Measurements from ENCODE around the gene IYD.

Gene IYD

GRCh38 chr6:150336299-150336698 lies 32.5 kb upstream of the IYD start:
- TF ChIP-seq, protein P1, sequence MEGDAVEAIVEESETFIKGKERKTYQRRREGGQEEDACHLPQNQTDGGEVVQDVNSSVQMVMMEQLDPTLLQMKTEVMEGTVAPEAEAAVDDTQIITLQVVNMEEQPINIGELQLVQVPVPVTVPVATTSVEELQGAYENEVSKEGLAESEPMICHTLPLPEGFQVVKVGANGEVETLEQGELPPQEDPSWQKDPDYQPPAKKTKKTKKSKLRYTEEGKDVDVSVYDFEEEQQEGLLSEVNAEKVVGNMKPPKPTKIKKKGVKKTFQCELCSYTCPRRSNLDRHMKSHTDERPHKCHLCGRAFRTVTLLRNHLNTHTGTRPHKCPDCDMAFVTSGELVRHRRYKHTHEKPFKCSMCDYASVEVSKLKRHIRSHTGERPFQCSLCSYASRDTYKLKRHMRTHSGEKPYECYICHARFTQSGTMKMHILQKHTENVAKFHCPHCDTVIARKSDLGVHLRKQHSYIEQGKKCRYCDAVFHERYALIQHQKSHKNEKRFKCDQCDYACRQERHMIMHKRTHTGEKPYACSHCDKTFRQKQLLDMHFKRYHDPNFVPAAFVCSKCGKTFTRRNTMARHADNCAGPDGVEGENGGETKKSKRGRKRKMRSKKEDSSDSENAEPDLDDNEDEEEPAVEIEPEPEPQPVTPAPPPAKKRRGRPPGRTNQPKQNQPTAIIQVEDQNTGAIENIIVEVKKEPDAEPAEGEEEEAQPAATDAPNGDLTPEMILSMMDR (IDR thresholded peaks at IDR 0.05; ENCODE audit: low read depth, low read length), result no peak
- no peak overlapping the region for H3K4me3 ChIP-seq (ENCODE audit: low read depth, low read length)

DNA sequence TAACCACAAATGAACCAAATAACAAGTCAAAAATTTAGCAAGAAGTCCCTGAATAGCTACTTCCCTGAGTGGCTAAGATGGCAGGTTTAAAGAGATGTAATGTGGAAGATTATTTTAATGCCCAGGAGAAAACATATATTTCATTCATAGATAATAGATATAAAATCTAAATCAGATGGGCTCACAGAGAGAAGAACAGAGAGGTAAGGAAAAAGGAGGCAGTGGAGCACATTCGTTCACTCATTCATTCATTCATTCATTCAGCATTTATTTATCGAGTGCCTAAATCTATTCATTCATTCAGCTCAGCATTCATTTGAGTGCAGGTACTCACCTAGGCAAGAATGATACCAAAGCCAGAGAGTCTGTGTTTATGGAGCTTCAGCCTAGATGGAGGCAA lies 32.1 kb upstream of the IYD start:
- TF ChIP-seq, protein P1 (IDR thresholded peaks at IDR 0.05; ENCODE audit: low read depth, low read length), result no peak
- no peak overlapping the region for H3K4me3 ChIP-seq (ENCODE audit: low read depth, low read length)

- TF ChIP-seq, protein P1 (IDR thresholded peaks at IDR 0.05; ENCODE audit: low read depth, low read length), result no peak
- H3K4me3 ChIP-seq (ENCODE audit: low read depth, low read length), result no peak overlapping the region
These were observed 26.7 kb upstream of the IYD start for GRCh38 chr6:150342126-150342525.

DNA sequence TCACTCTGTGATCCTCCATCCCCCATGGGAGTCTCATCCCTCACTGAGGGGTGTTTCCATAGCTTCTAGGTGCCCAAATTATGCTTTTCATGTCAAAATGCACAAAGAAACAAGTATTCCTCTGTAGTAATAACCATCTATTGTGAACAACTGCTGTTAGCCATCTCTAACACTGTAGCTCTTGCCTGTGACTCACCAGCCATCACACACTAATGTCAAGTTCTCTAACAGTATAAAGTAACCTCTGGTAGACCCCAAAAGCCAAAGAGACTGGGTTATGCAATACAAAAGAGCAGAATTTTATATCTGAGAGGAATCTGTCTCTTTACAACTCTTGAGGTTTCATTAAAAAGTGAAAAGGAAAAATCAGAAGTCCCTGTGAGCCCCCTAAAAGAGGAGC lies 25.4 kb upstream of the IYD start:
- TF ChIP-seq, protein P1 (IDR thresholded peaks at IDR 0.05; ENCODE audit: low read depth, low read length), result no peak
- H3K4me3 ChIP-seq (ENCODE audit: low read depth, low read length), result no peak overlapping the region

- no peak overlapping the region for H3K4me3 ChIP-seq (ENCODE audit: low read depth, low read length)
These were observed 23.0 kb upstream of the IYD start for GRCh38 chr6:150345781-150346180.

DNA sequence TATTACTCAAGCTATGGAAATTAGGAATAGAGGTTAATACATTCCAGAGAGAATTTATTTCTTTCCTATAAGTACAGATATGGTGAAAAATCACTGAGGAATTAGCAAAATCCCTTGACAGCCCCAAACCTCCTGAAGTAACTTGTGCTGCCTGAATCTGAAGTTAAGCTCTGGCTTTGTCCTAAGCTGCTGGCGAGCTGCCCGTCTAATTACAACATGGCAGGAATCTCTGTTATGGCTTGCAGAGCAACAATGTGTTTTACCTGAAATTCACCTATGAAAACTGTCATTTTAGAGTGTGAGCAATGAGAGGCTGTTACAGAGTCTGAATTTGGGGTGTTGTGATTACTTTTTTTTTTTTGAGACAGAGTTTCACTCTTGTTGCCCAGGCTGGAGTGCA lies 22.5 kb upstream of the IYD start:
- TF ChIP-seq, protein P1 (IDR thresholded peaks at IDR 0.05; ENCODE audit: low read depth, low read length), result no peak
- H3K4me3 ChIP-seq (ENCODE audit: low read depth, low read length), result no peak overlapping the region

More at GRCh38 chr6:150345781-150346180, 23.0 kb upstream of the IYD start:
- TF ChIP-seq, protein P1 (IDR thresholded peaks at IDR 0.05; ENCODE audit: low read depth, low read length), result no peak

- TF ChIP-seq, protein P1 (IDR thresholded peaks at IDR 0.05; ENCODE audit: low read depth, low read length), result no peak
- H3K4me3 ChIP-seq (ENCODE audit: low read depth, low read length), result no peak overlapping the region
These were observed 21.0 kb upstream of the IYD start for GRCh38 chr6:150347845-150348244.
